Endothelial cell of umbilical vein (primary cell): ENCODE results near the gene MAP2K4. TPM values are rescaled to one million over a fixed set of nuclear protein-coding genes. Genes with fewer than 3 reads are reported as not detected.

Source experiments
- BruUV-seq: library from RNA; stranded (reverse); fragments of 400-500 nt; replicated peaks from 2 replicates; lab custom pipeline; 2021; lab: Mats Ljungman, UMichigan
- CTCF ChIA-PET: fragments of 300-600, 350-600 bp; sonication (Branson Sonifier 250); formaldehyde crosslinking; loops from one replicate; lab custom pipeline; 2021; ENCODE audit warnings: antibody characterized with exemption, inconsistent platforms; lab: Charles Lee
- POLR2A ChIA-PET: fragments of 300-600, 350-600 bp; sonication (Branson Sonifier 250); formaldehyde crosslinking; loops from one replicate; lab custom pipeline; 2021; ENCODE audit warnings: antibody characterized with exemption, inconsistent platforms; lab: Charles Lee
- DNase-seq: peaks from one replicate; pipeline ENCODE4 v3.0.0-alpha.2; 2011; ENCODE audit warnings: low read depth, low spot score
- FAIRE-seq: peaks from 2 replicates; lab custom pipeline; 2011; peaks lifted over from hg19 to GRCh38; lab: Jason Lieb, UNC
- H2AFZ ChIP-seq: 2 replicates; pipeline ENCODE4 v1.6.0; 2012; ENCODE audit warnings: low read depth, low read length, control low read depth, inconsistent platforms
- H3K27ac ChIP-seq: 2 replicates; pipeline ENCODE4 v1.5.1; 2011; ENCODE audit warnings: low read depth, mild to moderate bottlenecking, control low read depth, low read length, moderate library complexity; ENCODE audit not compliant: insufficient read depth
- H3K27me3 ChIP-seq, 2 experiments: 2 replicates each; pipeline versions ENCODE4 v1.6.0 to v1.6.1; 2011; ENCODE audit warnings: low read length in 2 of 2, mixed read lengths in 1 of 2; ENCODE audit not compliant: control insufficient read depth in 2 of 2, insufficient read depth in 2 of 2
- H3K36me3 ChIP-seq, 2 experiments: 2 replicates in 1 of 2; 3 replicates in 1 of 2; pipeline ENCODE4 v1.5.1; 2011; ENCODE audit warnings: low read length in 2 of 2, mild to moderate bottlenecking in 1 of 2, moderate library complexity in 1 of 2; ENCODE audit not compliant: control insufficient read depth in 2 of 2, insufficient read depth in 2 of 2; ENCODE audit errors: extremely low read depth in 1 of 2
- H3K4me1 ChIP-seq: 3 replicates; pipeline ENCODE4 v1.5.1; 2011; ENCODE audit warnings: mild to moderate bottlenecking, low read length; ENCODE audit not compliant: control insufficient read depth, insufficient read depth; ENCODE audit errors: extremely low read depth
- H3K4me2 ChIP-seq: 2 replicates; pipeline ENCODE4 v1.6.1; 2011; ENCODE audit warnings: low read length, control low read depth, mixed read lengths; ENCODE audit not compliant: insufficient read depth
- H3K4me3 ChIP-seq, 3 experiments: fragments of 200-600 bp in 1 of 3; sonication (generic), shearing (Covaris generic) in 1 of 3; replicated peaks in 1 of 3; 2 replicates each; pipeline ENCODE4 v1.5.1; 2011 to 2016; ENCODE audit warnings: control low read depth in 3 of 3, low read length in 3 of 3, mild to moderate bottlenecking in 2 of 3, inconsistent platforms in 1 of 3, low read depth in 1 of 3, moderate library complexity in 1 of 3; ENCODE audit not compliant: insufficient read depth in 1 of 3
- H3K79me2 ChIP-seq: 2 replicates; pipeline ENCODE4 v1.6.0; 2012; ENCODE audit warnings: low read length, inconsistent platforms; ENCODE audit not compliant: control insufficient read depth, insufficient read depth
- H3K9ac ChIP-seq: replicated peaks from 2 replicates; pipeline ENCODE3; 2011; ENCODE audit warnings: low read length, control low read depth; ENCODE audit not compliant: insufficient read depth; ENCODE audit errors: extremely low read depth
- H3K9me1 ChIP-seq: replicated peaks from 3 replicates; pipeline ENCODE4 v1.6.0; 2011; ENCODE audit warnings: mild to moderate bottlenecking, low read length; ENCODE audit not compliant: control insufficient read depth, insufficient read depth; ENCODE audit errors: extremely low read depth
- H3K9me3 ChIP-seq: replicated peaks from 2 replicates; pipeline ENCODE4 v1.5.1; 2012; ENCODE audit warnings: low read length, inconsistent platforms; ENCODE audit not compliant: control insufficient read depth, insufficient read depth
- H4K20me1 ChIP-seq: replicated peaks from 2 replicates; pipeline ENCODE3; 2011; ENCODE audit warnings: mild to moderate bottlenecking, low read length; ENCODE audit not compliant: control insufficient read depth, insufficient read depth; ENCODE audit errors: extremely low read depth
- EZH2 ChIP-seq: IDR thresholded peaks from 2 replicates; pipeline ENCODE4 v1.6.1; 2012; ENCODE audit warnings: borderline replicate concordance, low read depth, mild to moderate bottlenecking, moderate library complexity, low read length, inconsistent platforms; ENCODE audit not compliant: severe bottlenecking
- FOS ChIP-seq: IDR thresholded peaks from 2 replicates; pipeline ENCODE4 v1.6.1; 2011; ENCODE audit warnings: mild to moderate bottlenecking, low read length, moderate library complexity, borderline replicate concordance; ENCODE audit not compliant: insufficient read depth
- GATA2 ChIP-seq: IDR thresholded peaks from 2 replicates; pipeline ENCODE4 v1.7.0; 2011; ENCODE audit warnings: low read depth, mild to moderate bottlenecking, moderate library complexity, mixed read lengths, low read length; ENCODE audit not compliant: insufficient read length, insufficient read depth
- JUN ChIP-seq: IDR thresholded peaks from 2 replicates; pipeline ENCODE4 v1.6.1; 2011; ENCODE audit warnings: borderline replicate concordance, low read depth; ENCODE audit not compliant: insufficient read length, insufficient read depth
- MAX ChIP-seq: IDR thresholded peaks from 2 replicates; pipeline ENCODE4 v1.6.1; 2011; ENCODE audit not compliant: insufficient read depth, insufficient read length
- MYC ChIP-seq: IDR thresholded peaks from one replicate; pipeline ENCODE4 v1.6.1; 2011; ENCODE audit warnings: mild to moderate bottlenecking, low read depth, low read length
- POLR2A ChIP-seq: IDR thresholded peaks from 2 replicates; pipeline ENCODE4 v1.6.1; 2012; ENCODE audit warnings: low read depth, mild to moderate bottlenecking, control low read depth, low read length
- POLR2AphosphoS5 ChIP-seq: IDR thresholded peaks from 2 replicates; pipeline ENCODE4 v1.6.1; 2012; ENCODE audit warnings: low read depth, mild to moderate bottlenecking, control low read depth, low read length, moderate library complexity; ENCODE audit not compliant: insufficient read depth
- dilution Hi-C: fragments of 300-500 bp; cut with MboI; formaldehyde crosslinking; loops from one replicate; pipeline ENCODE4 v1.15.0; 2019; ENCODE audit warnings: low sequenced_read_pairs; ENCODE audit not compliant: extremely low pct_ligation_motif_present
- intact Hi-C: fragments of 100-400 bp; cut with micrococcal nuclease; formaldehyde crosslinking; loops from one replicate; pipeline ENCODE4 v1.10.0; 2022
- polyA plus RNA-seq, 4 experiments: library from polyadenylated mRNA; depleted of rRNA in 3 of 4; stranded (reverse) in 3 of 4; unstranded in 1 of 4; fragments of >200 nt; gene quantifications; 2 replicates each; pipeline versions ENCODE4 v1.2.1 to v1.2.3, GENCODE V29; 2011 to 2012; ENCODE audit warnings: missing spikeins in 1 of 4
- total RNA-seq: library from RNA; stranded (reverse); gene quantifications from 2 replicates; pipeline ENCODE4 v1.2.3, GENCODE V29; 2021
- TF ChIP-seq, protein P1 (sequence below), 2 donors: IDR thresholded peaks; 1 replicate in 1 of 2; 2 replicates in 1 of 2; pipeline ENCODE4 v1.5.1; 2011; ENCODE audit warnings: low read length in 2 of 2, mild to moderate bottlenecking in 2 of 2, moderate library complexity in 2 of 2, control low read depth in 1 of 2, inconsistent platforms in 1 of 2, low read depth in 1 of 2; ENCODE audit not compliant: insufficient read depth in 1 of 2; ENCODE audit errors: extremely low read depth in 1 of 2

The MAP2K4 gene
- total and polyA plus RNA-seq, 2 donors (not counting 3 experiments of a cell fraction or from before 2014, with no cell fraction given) = 8.6 to 17.5 TPM

GRCh38 chr17:12067485-12067884, 46.8 kb downstream of the MAP2K4 start:
- intact Hi-C loops = no loop called here
- Histone ChIP-seq H4K20me1 (no peaks in the 10 kb centered on the region), H3K4me2 (no peak overlapping the region), H3K4me1 (no peaks in the 10 kb centered on the region), H3K4me3 (no peak overlapping the region), H3K27me3 (no peaks in the 10 kb centered on the region), H3K9me3 (no peaks in the 10 kb centered on the region), H3K27ac (no peak overlapping the region), H3K9ac (no peak overlapping the region), H3K79me2 (no peaks in the 10 kb centered on the region), H3K9me1 (peaks cover 2% of the 10 kb centered on the region), H2AFZ (no peak overlapping the region), H3K36me3 (peaks cover 0 to 3% of the 10 kb centered on the region in 2 experiments)
- TF ChIP-seq FOS = no peak
- no peak for TF ChIP-seq EZH2
- no peak for TF ChIP-seq MAX
- TF ChIP-seq POLR2AphosphoS5 = no peak
- no peak for TF ChIP-seq JUN
- no peak for TF ChIP-seq MYC
- no peak for TF ChIP-seq GATA2
- no peak for TF ChIP-seq POLR2A
- TF ChIP-seq, protein P1, sequence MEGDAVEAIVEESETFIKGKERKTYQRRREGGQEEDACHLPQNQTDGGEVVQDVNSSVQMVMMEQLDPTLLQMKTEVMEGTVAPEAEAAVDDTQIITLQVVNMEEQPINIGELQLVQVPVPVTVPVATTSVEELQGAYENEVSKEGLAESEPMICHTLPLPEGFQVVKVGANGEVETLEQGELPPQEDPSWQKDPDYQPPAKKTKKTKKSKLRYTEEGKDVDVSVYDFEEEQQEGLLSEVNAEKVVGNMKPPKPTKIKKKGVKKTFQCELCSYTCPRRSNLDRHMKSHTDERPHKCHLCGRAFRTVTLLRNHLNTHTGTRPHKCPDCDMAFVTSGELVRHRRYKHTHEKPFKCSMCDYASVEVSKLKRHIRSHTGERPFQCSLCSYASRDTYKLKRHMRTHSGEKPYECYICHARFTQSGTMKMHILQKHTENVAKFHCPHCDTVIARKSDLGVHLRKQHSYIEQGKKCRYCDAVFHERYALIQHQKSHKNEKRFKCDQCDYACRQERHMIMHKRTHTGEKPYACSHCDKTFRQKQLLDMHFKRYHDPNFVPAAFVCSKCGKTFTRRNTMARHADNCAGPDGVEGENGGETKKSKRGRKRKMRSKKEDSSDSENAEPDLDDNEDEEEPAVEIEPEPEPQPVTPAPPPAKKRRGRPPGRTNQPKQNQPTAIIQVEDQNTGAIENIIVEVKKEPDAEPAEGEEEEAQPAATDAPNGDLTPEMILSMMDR (IDR thresholded peaks at IDR 0.05; ENCODE audit: extremely low read depth in 1 of 2, insufficient read depth in 1 of 2, low read depth in 1 of 2, low read length in 2 of 2) = no peak
- dilution Hi-C loops = no loop called here
- no peak for FAIRE-seq
- CTCF ChIA-PET = no interaction called here
- POLR2A ChIA-PET = no interaction called here
- no TSS peak for BruUV-seq
- no peak for DNase-seq
